Measurements from ENCODE around the gene ZNF429.

DNA sequence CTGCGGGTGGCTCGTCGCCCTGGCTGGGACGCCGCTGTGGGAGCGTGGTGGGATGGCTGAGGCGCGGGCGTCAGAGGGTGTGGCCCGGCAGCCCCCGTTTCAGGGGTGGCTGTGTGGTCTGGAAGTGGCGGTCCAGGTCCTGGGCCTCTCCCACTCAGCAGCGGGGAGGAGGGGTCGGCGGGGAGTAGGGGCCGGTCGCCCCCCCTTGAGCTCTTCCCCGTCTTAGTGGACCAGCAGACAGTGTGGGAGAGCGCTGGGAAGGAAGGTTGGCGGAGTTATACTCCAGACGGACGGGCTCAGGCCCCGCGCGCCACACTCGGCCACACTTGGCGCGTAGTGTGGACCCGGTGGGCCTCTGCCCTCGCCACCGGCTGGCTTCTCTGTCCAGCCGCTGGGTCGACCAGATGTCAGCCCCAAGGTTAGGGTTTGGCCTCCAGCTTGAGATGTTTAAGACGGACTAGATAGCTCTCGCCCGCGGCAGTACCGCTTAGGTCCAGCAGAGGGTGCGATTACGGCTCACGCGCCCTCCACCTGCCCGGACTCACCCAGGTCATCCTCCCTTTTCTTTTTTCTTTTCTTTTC lies 21.7 kb upstream of the ZNF429 start:
- TF ChIP-seq POLR2AphosphoS5 (IDR thresholded peaks at IDR 0.05; ENCODE audit: borderline replicate concordance, low read depth, low read length) = no peak
- no peak for TF ChIP-seq EZH2 (IDR thresholded peaks at IDR 0.05)
- TF ChIP-seq FOXP2 (optimal IDR thresholded peaks at IDR 0.05; ENCODE audit: control extremely low read depth, extremely low read length, insufficient read depth) = no peak

Measured in SK-N-MC (cell line).